ENCODE measurements around the gene FADS3.

FADS3 gene

GRCh38 chr11:61912991-61913698 is 21.8 kb upstream of the FADS3 start:
- no peak for DNase-seq

- DNase-seq = peak; percentile 87
These were observed 21.2 kb upstream of the FADS3 start for GRCh38 chr11:61912530-61912898.

- DNase-seq = no peak
These were observed 20.6 kb upstream of the FADS3 start for GRCh38 chr11:61911701-61912529.

- no peak for DNase-seq
These were observed 19.9 kb upstream of the FADS3 start for GRCh38 chr11:61911128-61911700.

- DNase-seq = no peak
These were observed 19.1 kb upstream of the FADS3 start for GRCh38 chr11:61910187-61911127.

- DNase-seq = no peak
These were observed 17.5 kb upstream of the FADS3 start for GRCh38 chr11:61908730-61909316.

- DNase-seq = no peak
These were observed 16.8 kb upstream of the FADS3 start for GRCh38 chr11:61907871-61908729.

- no peak for DNase-seq
These were observed 15.9 kb upstream of the FADS3 start for GRCh38 chr11:61907282-61907681.

GRCh38 chr11:61906522-61906909 is 15.2 kb upstream of the FADS3 start:
- DNase-seq = no peak

- no peak for DNase-seq
These were observed 14.6 kb upstream of the FADS3 start for GRCh38 chr11:61905801-61906521.

- no peak for DNase-seq
These were observed 13.8 kb upstream of the FADS3 start for GRCh38 chr11:61905067-61905696.

- no peak for DNase-seq
These were observed 13.2 kb upstream of the FADS3 start for GRCh38 chr11:61904539-61905048.

GRCh38 chr11:61903845-61904244 is 12.5 kb upstream of the FADS3 start:
- DNase-seq = no peak

- no peak for DNase-seq
These were observed 11.0 kb upstream of the FADS3 start for GRCh38 chr11:61902313-61902712.

GRCh38 chr11:61901397-61901796 is 10.1 kb upstream of the FADS3 start:
- DNase-seq = no peak

GRCh38 chr11:61900251-61900650 is 8.9 kb upstream of the FADS3 start:
- DNase-seq = no peak

GRCh38 chr11:61899146-61899841 is 7.9 kb upstream of the FADS3 start:
- DNase-seq = peak; percentile 91

GRCh38 chr11:61898247-61898582 is 6.9 kb upstream of the FADS3 start:
- DNase-seq = no peak

Data from suppressor macrophage treated with lipopolysaccharide for 4 hours (primary cell).